Activated naive CD8-positive, alpha-beta T cell treated with anti-CD3 and anti-CD28 coated beads, Interleukin-2, amount 50 U/mL, for 24 hours (primary cell): ENCODE measurements around the gene SLC45A3.
"Not testable (repeated sequence)": the region's sequence is repeated elsewhere in the genome, so short reads cannot be mapped to it uniquely, and the experiment has no call there.

Source experiments
- ATAC-seq: fragments of 150-1000 bp; cut with Tn5 transposase; one replicate; pipeline ENCODE4 v1.10.0; 2021
- DNase-seq: peaks from one replicate; pipeline ENCODE4 v3.0.0; 2021
- H3K27ac Mint-ChIP-seq: one replicate; pipeline ENCODE4 v1.8.0; 2021; ENCODE audit warnings: mild to moderate bottlenecking, mixed read lengths
- H3K27me3 Mint-ChIP-seq: one replicate; pipeline ENCODE4 v1.8.0; 2021; ENCODE audit warnings: mixed read lengths
- H3K36me3 Mint-ChIP-seq: one replicate; pipeline ENCODE4 v1.8.0; 2021; ENCODE audit warnings: low read depth, mixed read lengths
- H3K4me1 Mint-ChIP-seq: one replicate; pipeline ENCODE4 v1.8.0; 2021; ENCODE audit warnings: mixed read lengths
- H3K4me3 Mint-ChIP-seq: one replicate; pipeline ENCODE4 v1.8.0; 2021; ENCODE audit warnings: mild to moderate bottlenecking, moderate library complexity, mixed read lengths
- H3K9me3 Mint-ChIP-seq: one replicate; pipeline ENCODE4 v1.8.0; 2021; ENCODE audit warnings: mixed read lengths

SLC45A3 gene

DNA sequence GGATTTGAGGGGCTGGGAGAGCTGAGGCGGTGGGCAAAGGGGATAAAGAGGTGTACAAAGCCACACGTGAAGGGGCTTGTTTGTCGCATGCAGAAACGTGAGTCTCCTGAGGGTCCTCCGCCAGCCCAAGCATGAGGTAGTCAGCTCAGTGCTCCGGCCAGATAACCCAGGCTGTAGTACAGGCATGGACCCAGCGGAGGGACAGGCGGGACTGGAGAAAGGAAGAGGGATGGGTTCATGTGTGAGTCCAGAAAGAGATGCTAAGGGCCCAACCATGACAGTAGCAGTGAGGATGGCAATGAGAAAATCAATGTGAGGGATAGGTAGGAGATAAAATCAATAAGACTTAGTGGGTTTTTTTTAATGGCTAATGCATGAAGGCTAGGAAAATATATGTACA lies 34.8 kb downstream of the SLC45A3 start:
- Mint-ChIP-seq H3K9me3 (no peaks in the 10 kb centered on the region), H3K4me1 (no peaks in the 10 kb centered on the region), H3K27ac (no peak overlapping the region), H3K4me3 (no peak overlapping the region), H3K27me3 (no peaks in the 10 kb centered on the region), H3K36me3 (no peaks in the 10 kb centered on the region)
- DNase-seq (no peak), ATAC-seq (no peak)

- H3K36me3 Mint-ChIP-seq = no peaks in the 10 kb centered on the region
- no peaks in the 10 kb centered on the region for H3K27me3 Mint-ChIP-seq
- no peaks in the 10 kb centered on the region for H3K9me3 Mint-ChIP-seq
- DNase-seq (no peak), ATAC-seq (no peak)
- H3K4me3 Mint-ChIP-seq = no peak overlapping the region
- H3K27ac Mint-ChIP-seq = no peak overlapping the region
- no peaks in the 10 kb centered on the region for H3K4me1 Mint-ChIP-seq
Measured at GRCh38 chr1:205642679-205643307, 37.5 kb downstream of the SLC45A3 start.

DNA sequence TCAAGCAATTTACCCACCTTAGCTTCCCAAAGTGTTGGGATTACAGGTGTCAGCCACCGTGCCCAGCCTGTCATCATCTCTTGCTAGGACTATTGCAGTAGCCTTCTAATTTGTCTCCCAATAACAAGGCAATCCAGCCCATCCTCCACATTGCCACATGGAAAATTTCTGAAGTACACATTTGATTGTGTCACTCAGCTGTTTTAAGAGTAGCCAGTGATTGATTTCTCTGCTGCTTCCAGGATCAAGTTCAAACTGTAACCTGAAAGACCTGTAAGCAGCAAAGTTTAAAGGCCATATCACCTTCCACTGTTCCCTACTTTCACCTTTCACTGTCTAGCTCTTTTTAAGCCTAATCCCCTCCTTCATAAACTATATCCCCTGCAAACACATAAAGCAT lies 40.7 kb downstream of the SLC45A3 start:
- H3K4me3 Mint-ChIP-seq = no peak overlapping the region
- H3K36me3 Mint-ChIP-seq = no peaks in the 10 kb centered on the region
- ATAC-seq (no peak), DNase-seq (no peak)
- no peaks in the 10 kb centered on the region for H3K27me3 Mint-ChIP-seq
- H3K27ac Mint-ChIP-seq = no peak overlapping the region
- no peaks in the 10 kb centered on the region for H3K4me1 Mint-ChIP-seq
- H3K9me3 Mint-ChIP-seq = no peaks in the 10 kb centered on the region

DNA sequence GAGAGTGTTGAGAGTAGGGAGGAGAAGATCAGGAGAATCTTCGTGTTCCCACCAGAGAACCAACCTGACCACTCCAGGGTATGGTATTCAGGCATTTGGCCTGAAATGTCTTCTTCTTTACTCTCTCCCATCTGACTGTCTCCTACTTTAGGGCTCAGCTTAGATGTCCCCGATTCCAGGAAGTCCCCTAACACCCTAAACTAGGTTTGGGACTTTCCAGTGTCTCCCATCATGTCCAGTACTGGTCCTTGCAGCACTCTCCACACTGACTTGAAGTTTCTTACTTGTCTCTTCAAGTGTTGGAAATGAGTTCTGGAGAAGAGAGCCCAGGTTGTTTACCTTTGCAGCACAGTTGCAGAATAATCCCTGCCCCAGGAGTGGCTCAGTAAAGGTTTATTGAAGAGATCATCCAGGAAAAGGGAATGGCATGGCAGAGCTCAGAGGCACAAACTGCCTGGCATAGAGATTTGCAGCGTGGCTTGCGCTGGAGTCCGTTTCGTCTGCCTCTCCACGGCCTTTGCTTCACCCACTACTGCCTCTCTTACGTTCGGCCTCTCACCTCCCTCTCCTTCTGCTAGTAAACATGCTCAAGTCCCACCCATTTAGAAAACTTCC lies 42.3 kb downstream of the SLC45A3 start:
- DNase-seq (no peak), ATAC-seq (no peak)
- Mint-ChIP-seq H3K4me1 (peaks cover 3% of the 10 kb centered on the region), H3K36me3 (no peaks in the 10 kb centered on the region), H3K9me3 (no peaks in the 10 kb centered on the region), H3K27me3 (no peaks in the 10 kb centered on the region), H3K27ac (no peak overlapping the region), H3K4me3 (no peak overlapping the region)

GRCh38 chr1:205636732-205637131 lies 43.6 kb downstream of the SLC45A3 start:
- H3K9me3 Mint-ChIP-seq = no peaks in the 10 kb centered on the region
- H3K27ac Mint-ChIP-seq = no peak overlapping the region
- H3K4me3 Mint-ChIP-seq = no peak overlapping the region
- no peaks in the 10 kb centered on the region for H3K27me3 Mint-ChIP-seq
- H3K4me1 Mint-ChIP-seq = peaks cover 11% of the 10 kb centered on the region
- no peak for DNase-seq
- no peaks in the 10 kb centered on the region for H3K36me3 Mint-ChIP-seq
- no peak for ATAC-seq

GRCh38 chr1:205636138-205636530 lies 44.2 kb downstream of the SLC45A3 start:
- not testable (repeated sequence) for H3K36me3 Mint-ChIP-seq, DNase-seq, H3K27me3 Mint-ChIP-seq, H3K27ac Mint-ChIP-seq, H3K9me3 Mint-ChIP-seq, H3K4me3 Mint-ChIP-seq, ATAC-seq
- H3K4me1 Mint-ChIP-seq = peaks cover 11% of the 10 kb centered on the region

- H3K4me3 Mint-ChIP-seq = no peak overlapping the region
- no peaks in the 10 kb centered on the region for H3K9me3 Mint-ChIP-seq
- no peak overlapping the region for H3K27ac Mint-ChIP-seq
- H3K36me3 Mint-ChIP-seq = peaks cover 10% of the 10 kb centered on the region
- no peak for DNase-seq
- H3K27me3 Mint-ChIP-seq = no peaks in the 10 kb centered on the region
- no peak for ATAC-seq
- peaks cover 35% of the 10 kb centered on the region for H3K4me1 Mint-ChIP-seq
Measured at GRCh38 chr1:205633421-205633976, 46.8 kb downstream of the SLC45A3 start.

GRCh38 chr1:205632669-205633169 lies 47.6 kb downstream of the SLC45A3 start:
- no peaks in the 10 kb centered on the region for H3K27me3 Mint-ChIP-seq
- no peaks in the 10 kb centered on the region for H3K9me3 Mint-ChIP-seq
- no peak for DNase-seq
- ATAC-seq = no peak
- H3K4me1 Mint-ChIP-seq = peaks cover 42% of the 10 kb centered on the region
- peak overlapping the region; percentile 87 for H3K27ac Mint-ChIP-seq
- H3K36me3 Mint-ChIP-seq = peaks cover 15% of the 10 kb centered on the region
- H3K4me3 Mint-ChIP-seq = peak overlapping the region; percentile 82

GRCh38 chr1:205631768-205632668 lies 48.3 kb downstream of the SLC45A3 start, which contains the start of gene ELK4:
ELK4 (minus strand) TSS chr1:205632011; CDS start chr1:205623882, 8,129 bp downstream.
- no peaks in the 10 kb centered on the region for H3K9me3 Mint-ChIP-seq
- H3K27me3 Mint-ChIP-seq = no peaks in the 10 kb centered on the region
- ATAC-seq (peak; percentile 90), DNase-seq (peak; percentile 100)
- peak within 1 kb of the TSS; percentile 94 for H3K27ac Mint-ChIP-seq
- H3K4me1 Mint-ChIP-seq = peaks cover 49% of the 10 kb centered on the region
- H3K36me3 Mint-ChIP-seq = peaks cover 18% of the 10 kb centered on the region
- H3K4me3 Mint-ChIP-seq = peak within 1 kb of the TSS; percentile 89

GRCh38 chr1:205631010-205631767 lies 49.1 kb downstream of the SLC45A3 start:
- H3K4me1 Mint-ChIP-seq = peaks cover 58% of the 10 kb centered on the region

DNA sequence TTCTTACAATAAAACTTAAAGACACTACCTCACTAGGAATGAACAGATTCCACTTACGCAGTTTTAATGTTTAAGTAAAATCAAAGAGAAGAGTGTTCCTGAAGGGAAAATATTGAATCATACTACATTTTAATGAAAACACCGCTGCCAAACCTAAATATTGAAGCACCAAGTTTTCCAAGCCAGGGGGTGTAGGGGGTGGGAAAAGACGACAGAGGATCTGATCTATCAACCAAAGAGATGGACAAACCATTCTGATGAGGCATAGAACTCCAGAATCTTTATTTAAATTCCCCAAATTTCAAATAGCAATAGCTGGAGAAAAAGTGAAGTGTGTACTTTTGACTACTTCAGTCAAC lies 49.7 kb downstream of the SLC45A3 start:
- no peak for DNase-seq
- peak overlapping the region; percentile 89 for H3K4me3 Mint-ChIP-seq
- ATAC-seq = no peak
- H3K27ac Mint-ChIP-seq = peak overlapping the region; percentile 94
- H3K4me1 Mint-ChIP-seq = peaks cover 63% of the 10 kb centered on the region
- H3K27me3 Mint-ChIP-seq = no peaks in the 10 kb centered on the region
- no peaks in the 10 kb centered on the region for H3K9me3 Mint-ChIP-seq
- peaks cover 29% of the 10 kb centered on the region for H3K36me3 Mint-ChIP-seq

More at GRCh38 chr1:205631010-205631767, 49.1 kb downstream of the SLC45A3 start:
- H3K4me3 Mint-ChIP-seq = peak overlapping the region; percentile 89
- ATAC-seq (peak; percentile 80), DNase-seq (peak; percentile 75)
- peaks cover 25% of the 10 kb centered on the region for H3K36me3 Mint-ChIP-seq
- peak overlapping the region; percentile 94 for H3K27ac Mint-ChIP-seq
- H3K9me3 Mint-ChIP-seq = no peaks in the 10 kb centered on the region
- H3K27me3 Mint-ChIP-seq = no peaks in the 10 kb centered on the region

- Mint-ChIP-seq H3K4me3 (peak overlapping the region; percentile 89), H3K27ac (peak overlapping the region; percentile 94), H3K27me3 (no peaks in the 10 kb centered on the region), H3K9me3 (no peaks in the 10 kb centered on the region), H3K36me3 (peaks cover 30% of the 10 kb centered on the region), H3K4me1 (peaks cover 64% of the 10 kb centered on the region)
- ATAC-seq = no peak
- DNase-seq = no peak
Measured at GRCh38 chr1:205630241-205630640, 50.1 kb downstream of the SLC45A3 start.

GRCh38 chr1:205629751-205630150 lies 50.6 kb downstream of the SLC45A3 start:
- ATAC-seq = no peak
- peaks cover 69% of the 10 kb centered on the region for H3K4me1 Mint-ChIP-seq

DNA sequence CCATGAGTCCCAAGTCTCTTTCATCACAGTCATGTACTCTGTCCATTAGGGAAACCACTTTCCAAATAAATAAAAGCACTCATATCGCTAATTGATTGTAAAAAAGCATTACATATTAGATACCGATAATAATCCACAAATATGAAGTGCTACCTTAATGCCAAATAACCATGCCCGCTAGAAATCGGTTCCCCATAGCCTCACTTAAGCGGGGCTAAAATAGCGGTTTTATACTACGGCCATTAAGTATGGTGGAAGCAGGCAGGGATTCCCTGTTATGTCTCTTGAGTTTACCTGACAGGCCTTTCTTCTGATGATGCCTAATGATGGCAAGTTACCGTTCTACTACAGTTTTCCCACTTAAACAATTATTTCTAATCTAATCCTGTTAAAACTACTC lies 52.4 kb downstream of the SLC45A3 start:
- Mint-ChIP-seq H3K27me3 (no peaks in the 10 kb centered on the region), H3K27ac (peak overlapping the region; percentile 72), H3K4me1 (peaks cover 69% of the 10 kb centered on the region), H3K4me3 (peak overlapping the region; percentile 89), H3K9me3 (no peaks in the 10 kb centered on the region), H3K36me3 (peaks cover 38% of the 10 kb centered on the region)
- no peak for DNase-seq
- ATAC-seq = no peak

More at GRCh38 chr1:205629751-205630150, 50.6 kb downstream of the SLC45A3 start:
- H3K9me3 Mint-ChIP-seq = no peaks in the 10 kb centered on the region
- H3K4me3 Mint-ChIP-seq = peak overlapping the region; percentile 89
- peaks cover 34% of the 10 kb centered on the region for H3K36me3 Mint-ChIP-seq
- no peaks in the 10 kb centered on the region for H3K27me3 Mint-ChIP-seq
- no peak for DNase-seq
- peak overlapping the region; percentile 94 for H3K27ac Mint-ChIP-seq
